Kidney (tissue), 14 donors: ENCODE data around the gene ZSWIM6. TPM values are rescaled to one million over a fixed set of nuclear protein-coding genes. Genes with fewer than 3 reads are reported as not detected.
"Not testable (repeated sequence)": the region's sequence is repeated elsewhere in the genome, so short reads cannot be mapped to it uniquely, and the experiment has no call there.

Source experiments
- DNase-seq, 5 donors: peaks; one replicate each; pipeline ENCODE4 v3.0.0-alpha.2; 2013 to 2020
- FAIRE-seq: peaks from 2 replicates; lab custom pipeline; 2012; peaks lifted over from hg19 to GRCh38; lab: Jason Lieb, UNC
- H3K27ac ChIP-seq, 2 donors: one replicate each; pipeline ENCODE4 v1.7.0; 2013; ENCODE audit warnings: low read depth in 2 of 2, low read length in 2 of 2, inconsistent platforms in 1 of 2
- H3K27me3 ChIP-seq: one replicate; pipeline ENCODE4 v1.7.1; 2013; ENCODE audit warnings: low read length, inconsistent platforms; ENCODE audit not compliant: control insufficient read depth, insufficient read depth
- H3K36me3 ChIP-seq, 3 donors: one replicate each; pipeline versions ENCODE4 v1.7.0 to v1.7.1; 2013; ENCODE audit warnings: low read length in 3 of 3, control low read depth in 1 of 3, inconsistent platforms in 1 of 3; ENCODE audit not compliant: insufficient read depth in 3 of 3, control insufficient read depth in 2 of 3
- H3K4me1 ChIP-seq, 3 donors: one replicate each; pipeline versions ENCODE4 v1.7.0 to v1.7.1; 2013; ENCODE audit warnings: low read length in 3 of 3, inconsistent platforms in 1 of 3, low read depth in 1 of 3; ENCODE audit not compliant: control insufficient read depth in 2 of 3, insufficient read depth in 2 of 3
- H3K4me3 ChIP-seq, 3 donors: one replicate each; pipeline versions ENCODE4 v1.7.0 to v1.8.1; 2013; ENCODE audit warnings: low read length in 3 of 3, control low read depth in 1 of 3, inconsistent platforms in 1 of 3
- H3K9ac ChIP-seq, 3 donors: one replicate each; pipeline versions ENCODE4 v1.7.0 to v1.7.1; 2013; ENCODE audit warnings: low read length in 3 of 3, control low read depth in 1 of 3, inconsistent platforms in 1 of 3
- H3K9me3 ChIP-seq, 3 donors: one replicate each; pipeline versions ENCODE4 v1.7.0 to v1.7.1; 2013; ENCODE audit warnings: low read length in 3 of 3, control low read depth in 1 of 3, inconsistent platforms in 1 of 3; ENCODE audit not compliant: control insufficient read depth in 2 of 3, insufficient read depth in 1 of 3
- CTCF ChIP-seq: IDR thresholded peaks from 3 replicates; pipeline ENCODE4 v1.5.1; 2012; ENCODE audit warnings: mild to moderate bottlenecking, moderate library complexity, borderline replicate concordance; ENCODE audit not compliant: insufficient read depth; ENCODE audit errors: extremely low read depth
- intact Hi-C: fragments of 100-400 bp; cut with DNase I; formaldehyde crosslinking; loops from one replicate; pipeline ENCODE4 v1.11.1; 2022
- polyA plus RNA-seq: library from polyadenylated mRNA; stranded (reverse); fragments of 350-450 nt; fragmentation: Illumina TruSeq; extraction: RNeasy Lipid Tissue Mini Kit (QIAGEN cat#74804); gene quantifications from one replicate; pipeline ENCODE4 v1.2.3, GENCODE V29; 2014; ENCODE audit warnings: low read depth, low replicate concordance; ENCODE audit not compliant: insufficient read depth
- total RNA-seq: library from RNA; stranded (reverse); fragmentation: NEBNext Ultra II Directional; extraction: Animal tissue kit (Norgen Biotek cat#: 25700); gene quantifications from one replicate; pipeline ENCODE4 v1.2.1, GENCODE V29; 2021
- donor health status: control.
- donor health status: control.
- donor health status: control.
- donor health status: control.
- donor health status: control.
- donor health status: DM: yes; HTN: yes; CAD: no.
- donor health status: Normal renal cell carcinoma (clear cell type).

Gene ZSWIM6
- total and polyA plus RNA-seq, 2 donors from 2014 or later = 2.9 to 20.3 TPM

DNA sequence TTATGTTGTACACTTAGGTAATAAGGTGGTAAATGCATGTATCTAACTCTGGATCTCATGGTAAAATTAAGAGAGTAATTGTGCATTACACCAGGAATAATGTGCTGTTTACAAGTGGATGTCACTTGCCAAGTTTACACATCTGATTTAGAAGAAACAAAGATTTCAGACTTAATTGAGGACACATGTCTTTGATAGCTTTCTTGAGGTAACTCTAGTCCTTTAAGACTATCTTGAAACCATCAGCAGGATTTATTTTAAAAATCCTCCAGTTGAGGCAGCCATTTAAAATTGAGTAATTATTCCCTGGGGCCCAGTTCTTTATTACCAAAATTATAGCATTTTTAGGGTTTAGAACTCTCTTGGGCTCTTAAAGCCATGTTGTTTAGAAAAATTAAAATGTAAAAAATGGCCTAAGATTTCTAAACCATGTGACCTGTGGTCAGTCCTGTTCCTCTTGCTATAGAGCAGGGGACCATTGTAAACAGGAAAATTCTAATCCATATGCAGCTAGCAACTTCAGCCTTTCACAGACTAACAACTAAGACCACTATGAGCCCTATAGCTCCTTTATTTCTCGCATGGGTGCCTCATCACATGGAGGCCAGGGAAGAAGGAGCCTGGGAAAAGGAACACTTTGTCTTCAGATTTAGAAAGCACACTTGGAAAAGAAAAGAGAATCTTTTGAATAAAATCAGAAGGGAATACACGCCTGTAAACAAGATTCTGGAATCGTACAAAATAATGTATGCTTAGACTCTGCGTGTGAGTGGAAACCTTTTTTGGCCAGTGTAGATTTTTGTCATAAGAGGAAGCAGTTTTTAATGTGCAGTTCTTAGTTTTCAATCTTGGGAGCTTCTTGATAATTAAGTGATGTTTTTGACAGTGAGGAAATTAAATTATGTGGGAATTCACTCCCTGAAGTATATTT, 71.2 kb downstream of the ZSWIM6 start:
- DNase-seq (no peak), FAIRE-seq (no peak)
- intact Hi-C loops = no loop called here
- H3K27ac ChIP-seq = peak overlapping the region in 1 of 2 donors; percentile 24
- H3K4me3 ChIP-seq = no peak overlapping the region
- H3K9ac ChIP-seq = no peak overlapping the region
- TF ChIP-seq CTCF = no peak
- H3K27me3 ChIP-seq = no peaks in the 10 kb centered on the region
- H3K4me1 ChIP-seq = peaks cover 4 to 19% (median 6%) of the 10 kb centered on the region in 3 donors
- no peaks in the 10 kb centered on the region for H3K36me3 ChIP-seq
- no peaks in the 10 kb centered on the region for H3K9me3 ChIP-seq

GRCh38 chr5:61405511-61406295, 73.6 kb downstream of the ZSWIM6 start:
- Histone ChIP-seq H3K27ac (no peak overlapping the region), H3K9me3 (no peaks in the 10 kb centered on the region), H3K36me3 (no peaks in the 10 kb centered on the region), H3K9ac (no peak overlapping the region), H3K4me1 (peaks cover 6 to 10% (median 8%) of the 10 kb centered on the region in 3 donors), H3K27me3 (no peaks in the 10 kb centered on the region), H3K4me3 (no peak overlapping the region)
- TF ChIP-seq CTCF = no peak
- DNase-seq (no peak), FAIRE-seq (no peak)
- intact Hi-C loops = no loop called here

GRCh38 chr5:61406497-61406896, 74.4 kb downstream of the ZSWIM6 start:
- H3K27me3 ChIP-seq, H3K9ac ChIP-seq, FAIRE-seq, H3K4me1 ChIP-seq, DNase-seq, H3K9me3 ChIP-seq, H3K4me3 ChIP-seq, H3K36me3 ChIP-seq, H3K27ac ChIP-seq, intact Hi-C loops: not testable (repeated sequence)
